Measurements from ENCODE around the gene SLC5A12.

DNA sequence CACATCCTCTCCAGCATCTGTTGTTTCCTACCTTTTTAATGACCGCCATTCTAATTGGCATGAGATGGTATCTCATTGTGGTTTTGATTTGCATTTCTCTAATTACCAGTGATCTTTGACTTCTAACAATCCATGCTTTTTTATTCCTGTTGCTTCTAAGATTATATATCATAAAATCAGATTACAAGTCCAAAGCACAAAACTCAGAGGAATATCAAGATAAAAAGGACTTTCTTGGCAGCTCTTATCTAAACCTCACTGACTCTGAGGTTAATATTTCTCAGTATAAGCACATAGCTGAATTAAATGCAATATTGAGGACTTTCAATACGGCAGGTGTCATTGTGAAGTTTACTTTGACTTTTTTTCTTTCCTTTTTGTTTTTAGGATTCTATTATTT lies 11.4 kb downstream of the SLC5A12 start:
- TF ChIP-seq, protein P1, sequence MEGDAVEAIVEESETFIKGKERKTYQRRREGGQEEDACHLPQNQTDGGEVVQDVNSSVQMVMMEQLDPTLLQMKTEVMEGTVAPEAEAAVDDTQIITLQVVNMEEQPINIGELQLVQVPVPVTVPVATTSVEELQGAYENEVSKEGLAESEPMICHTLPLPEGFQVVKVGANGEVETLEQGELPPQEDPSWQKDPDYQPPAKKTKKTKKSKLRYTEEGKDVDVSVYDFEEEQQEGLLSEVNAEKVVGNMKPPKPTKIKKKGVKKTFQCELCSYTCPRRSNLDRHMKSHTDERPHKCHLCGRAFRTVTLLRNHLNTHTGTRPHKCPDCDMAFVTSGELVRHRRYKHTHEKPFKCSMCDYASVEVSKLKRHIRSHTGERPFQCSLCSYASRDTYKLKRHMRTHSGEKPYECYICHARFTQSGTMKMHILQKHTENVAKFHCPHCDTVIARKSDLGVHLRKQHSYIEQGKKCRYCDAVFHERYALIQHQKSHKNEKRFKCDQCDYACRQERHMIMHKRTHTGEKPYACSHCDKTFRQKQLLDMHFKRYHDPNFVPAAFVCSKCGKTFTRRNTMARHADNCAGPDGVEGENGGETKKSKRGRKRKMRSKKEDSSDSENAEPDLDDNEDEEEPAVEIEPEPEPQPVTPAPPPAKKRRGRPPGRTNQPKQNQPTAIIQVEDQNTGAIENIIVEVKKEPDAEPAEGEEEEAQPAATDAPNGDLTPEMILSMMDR (conservative IDR thresholded peaks at IDR 0.05): no peak
- TF ChIP-seq ZFX (IDR thresholded peaks at IDR 0.05): no peak

All from C4-2B (cell line).